Vagina (tissue), 2 donors: ENCODE results near the gene EFHD1.

Source experiments
- POLR2A ChIP-seq, 2 donors: fragments of 450-650 bp; IDR thresholded peaks; one replicate each; pipeline ENCODE4 v1.6.1; 2017; ENCODE audit warnings: antibody characterized with exemption in 2 of 2, mild to moderate bottlenecking in 2 of 2, moderate library complexity in 2 of 2
- POLR2AphosphoS5 ChIP-seq, 2 donors: sonication (generic); formaldehyde crosslinking; IDR thresholded peaks; one replicate each; pipeline ENCODE4 v1.9.0; 2017; ENCODE audit warnings: antibody characterized with exemption in 2 of 2, mild to moderate bottlenecking in 2 of 2, low read depth in 1 of 2; ENCODE audit not compliant: insufficient read depth in 1 of 2
- TF ChIP-seq, protein P1 (sequence below), 3 experiments: fragments of 450-650 bp in 2 of 3; fragments of 200-600 bp in 1 of 3; sonication (generic) in 1 of 3; IDR thresholded peaks; one replicate each; pipeline ENCODE4 v1.5.1; 2017 to 2019; ENCODE audit warnings: antibody characterized with exemption in 3 of 3, mild to moderate bottlenecking in 2 of 3, moderate library complexity in 2 of 3

DNA sequence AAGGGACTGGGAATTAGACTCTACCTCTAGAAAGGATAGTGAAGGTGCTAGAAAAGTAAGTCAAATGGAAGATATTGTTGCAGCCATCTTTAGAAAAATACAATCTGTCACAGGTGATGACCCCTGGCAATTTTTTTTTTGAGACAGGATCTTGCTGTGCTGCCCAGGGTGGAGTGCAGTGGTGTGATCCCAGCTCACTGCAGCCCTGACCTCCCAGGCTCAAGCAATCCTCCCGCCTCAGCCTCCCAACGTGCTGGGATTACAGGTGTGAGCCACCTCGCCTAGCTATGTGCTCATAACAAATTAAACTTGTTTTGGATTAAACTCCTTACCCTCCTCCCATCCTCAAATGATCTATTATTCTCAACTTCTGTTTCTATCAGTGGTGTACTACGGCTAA, 59.9 kb downstream of the EFHD1 start:
- no peak for TF ChIP-seq POLR2AphosphoS5 (IDR thresholded peaks at IDR 0.05; ENCODE audit: insufficient read depth in 1 of 2, low read depth in 1 of 2)
- TF ChIP-seq POLR2A (IDR thresholded peaks at IDR 0.05): no peak
- TF ChIP-seq, protein P1, sequence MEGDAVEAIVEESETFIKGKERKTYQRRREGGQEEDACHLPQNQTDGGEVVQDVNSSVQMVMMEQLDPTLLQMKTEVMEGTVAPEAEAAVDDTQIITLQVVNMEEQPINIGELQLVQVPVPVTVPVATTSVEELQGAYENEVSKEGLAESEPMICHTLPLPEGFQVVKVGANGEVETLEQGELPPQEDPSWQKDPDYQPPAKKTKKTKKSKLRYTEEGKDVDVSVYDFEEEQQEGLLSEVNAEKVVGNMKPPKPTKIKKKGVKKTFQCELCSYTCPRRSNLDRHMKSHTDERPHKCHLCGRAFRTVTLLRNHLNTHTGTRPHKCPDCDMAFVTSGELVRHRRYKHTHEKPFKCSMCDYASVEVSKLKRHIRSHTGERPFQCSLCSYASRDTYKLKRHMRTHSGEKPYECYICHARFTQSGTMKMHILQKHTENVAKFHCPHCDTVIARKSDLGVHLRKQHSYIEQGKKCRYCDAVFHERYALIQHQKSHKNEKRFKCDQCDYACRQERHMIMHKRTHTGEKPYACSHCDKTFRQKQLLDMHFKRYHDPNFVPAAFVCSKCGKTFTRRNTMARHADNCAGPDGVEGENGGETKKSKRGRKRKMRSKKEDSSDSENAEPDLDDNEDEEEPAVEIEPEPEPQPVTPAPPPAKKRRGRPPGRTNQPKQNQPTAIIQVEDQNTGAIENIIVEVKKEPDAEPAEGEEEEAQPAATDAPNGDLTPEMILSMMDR (IDR thresholded peaks at IDR 0.05): no peak
